H1 (cell line): ENCODE data around the gene C2orf72. TPM values are rescaled to one million over a fixed set of nuclear protein-coding genes. Genes with fewer than 3 reads are reported as not detected.

Source experiments
- CTCF ChIA-PET: fragments of 300-600 bp; sonication (Branson Sonifier 250); formaldehyde crosslinking; loops from one replicate; lab custom pipeline; 2021; ENCODE audit not compliant: partially characterized antibody; lab: Charles Lee
- POLR2A ChIA-PET: fragments of 300-600 bp; sonication (Branson Sonifier 250); formaldehyde crosslinking; loops from one replicate; lab custom pipeline; 2021; ENCODE audit warnings: inconsistent platforms; ENCODE audit not compliant: partially characterized antibody; lab: Charles Lee
- DNase-seq, 2 experiments: peaks; one replicate each; pipeline versions ENCODE4 v3.0.0 to v3.0.0-alpha.2; 2010 to 2022; ENCODE audit warnings: low spot score in 2 of 2, low read depth in 1 of 2, mixed read lengths in 1 of 2
- FAIRE-seq: peaks from 2 replicates; lab custom pipeline; 2011; peaks lifted over from hg19 to GRCh38; lab: Jason Lieb, UNC
- H2AFZ ChIP-seq: 2 replicates; pipeline ENCODE4 v1.8.1; 2012; ENCODE audit warnings: low read length, inconsistent platforms
- H2AK5ac ChIP-seq: 2 replicates; pipeline ENCODE4 v1.6.1; 2013; ENCODE audit warnings: low read depth, low read length
- H2BK120ac ChIP-seq: replicated peaks from 2 replicates; pipeline ENCODE3; 2013; ENCODE audit warnings: low read depth, low read length, inconsistent platforms
- H2BK12ac ChIP-seq: 2 replicates; pipeline ENCODE4 v1.6.1; 2013; ENCODE audit warnings: low read depth, low read length
- H2BK15ac ChIP-seq: 2 replicates; pipeline ENCODE4 v1.6.1; 2013; ENCODE audit warnings: low read length
- H2BK20ac ChIP-seq: 2 replicates; pipeline ENCODE4 v1.6.1; 2013; ENCODE audit warnings: low read length
- H2BK5ac ChIP-seq: 2 replicates; pipeline ENCODE4 v1.6.1; 2013; ENCODE audit warnings: low read depth, low read length
- H3K14ac ChIP-seq: 2 replicates; pipeline ENCODE4 v1.6.1; 2013; ENCODE audit warnings: inconsistent platforms; ENCODE audit not compliant: insufficient read length
- H3K18ac ChIP-seq: 2 replicates; pipeline ENCODE4 v1.6.1; 2013; ENCODE audit warnings: low read length; ENCODE audit errors: extremely low read depth
- H3K23ac ChIP-seq: 2 replicates; pipeline ENCODE4 v1.6.1; 2013; ENCODE audit warnings: inconsistent platforms; ENCODE audit not compliant: insufficient read length
- H3K23me2 ChIP-seq: 2 replicates; pipeline ENCODE4 v1.6.1; 2013; ENCODE audit warnings: low read depth, low read length
- H3K27ac ChIP-seq: 2 replicates; pipeline ENCODE4 v1.6.1; 2011; ENCODE audit warnings: low read depth, low read length, inconsistent platforms
- H3K27me3 ChIP-seq, 4 experiments: replicated peaks in 1 of 4; 1 replicate in 1 of 4; 2 replicates in 3 of 4; pipeline versions ENCODE4 v1.6.1 to v1.8.1; 2011 to 2013; ENCODE audit warnings: low read length in 3 of 4, mild to moderate bottlenecking in 3 of 4, inconsistent platforms in 2 of 4, mixed read lengths in 2 of 4, moderate library complexity in 1 of 4; ENCODE audit not compliant: control insufficient read depth in 3 of 4, insufficient read depth in 3 of 4; ENCODE audit errors: extremely low read depth in 1 of 4
- H3K36me3 ChIP-seq, 4 experiments: 2 replicates each; pipeline versions ENCODE4 v1.6.1 to v1.8.1; 2011 to 2013; ENCODE audit warnings: mild to moderate bottlenecking in 4 of 4, low read length in 3 of 4, moderate library complexity in 2 of 4, control low read depth in 1 of 4, inconsistent platforms in 1 of 4; ENCODE audit not compliant: insufficient read depth in 4 of 4, control insufficient read depth in 2 of 4
- H3K4ac ChIP-seq: replicated peaks from 2 replicates; pipeline ENCODE3; 2013; ENCODE audit warnings: low read length, low read depth, mixed read lengths, inconsistent platforms; ENCODE audit not compliant: insufficient read length
- H3K4me1 ChIP-seq, 4 experiments: replicated peaks in 1 of 4; 1 replicate in 1 of 4; 2 replicates in 3 of 4; pipeline versions ENCODE4 v1.6.1 to v1.8.1; 2011 to 2013; ENCODE audit warnings: low read length in 3 of 4, inconsistent platforms in 2 of 4, mixed read lengths in 1 of 4; ENCODE audit not compliant: insufficient read depth in 4 of 4, control insufficient read depth in 3 of 4
- H3K4me2 ChIP-seq, 2 experiments: 2 replicates each; pipeline versions ENCODE4 v1.6.1 to v1.8.1; 2011 to 2013; ENCODE audit warnings: low read depth in 2 of 2, low read length in 2 of 2, control low read depth in 1 of 2, inconsistent platforms in 1 of 2, mild to moderate bottlenecking in 1 of 2; ENCODE audit not compliant: insufficient read depth in 1 of 2
- H3K4me3 ChIP-seq, 4 experiments: fragments of 200-600, 300-600 bp in 1 of 4; sonication (generic), shearing (Covaris generic), sonication (Bioruptor Twin) in 1 of 4; 2 replicates each; pipeline versions ENCODE4 v1.5.1 to v1.8.1; 2011 to 2016; ENCODE audit warnings: low read length in 4 of 4, low read depth in 3 of 4, control low read depth in 2 of 4, inconsistent platforms in 2 of 4, mild to moderate bottlenecking in 2 of 4, mixed read lengths in 1 of 4, moderate library complexity in 1 of 4; ENCODE audit not compliant: insufficient read depth in 2 of 4; ENCODE audit errors: extremely low read depth in 1 of 4
- H3K56ac ChIP-seq: replicated peaks from 2 replicates; pipeline ENCODE3; 2013; ENCODE audit warnings: low read depth, mild to moderate bottlenecking, mixed read lengths, low read length, inconsistent platforms; ENCODE audit not compliant: insufficient read length
- H3K79me1 ChIP-seq: 2 replicates; pipeline ENCODE4 v1.6.1; 2013; ENCODE audit warnings: low read depth, low read length, control low read depth
- H3K79me2 ChIP-seq, 2 experiments: 2 replicates each; pipeline versions ENCODE4 v1.6.1 to v1.8.1; 2012 to 2013; ENCODE audit warnings: low read length in 2 of 2, mild to moderate bottlenecking in 2 of 2, inconsistent platforms in 1 of 2; ENCODE audit not compliant: insufficient read depth in 2 of 2, control insufficient read depth in 1 of 2
- H3K9ac ChIP-seq, 4 experiments: replicated peaks in 1 of 4; 1 replicate in 1 of 4; 2 replicates in 3 of 4; pipeline versions ENCODE4 v1.6.1 to v1.8.1; 2011 to 2013; ENCODE audit warnings: low read depth in 3 of 4, low read length in 3 of 4, control low read depth in 2 of 4, mild to moderate bottlenecking in 2 of 4, moderate library complexity in 2 of 4, inconsistent platforms in 1 of 4; ENCODE audit errors: extremely low read depth in 1 of 4
- H3K9me3 ChIP-seq, 2 experiments: 2 replicates each; pipeline versions ENCODE4 v1.6.1 to v1.8.1; 2012 to 2013; ENCODE audit warnings: mild to moderate bottlenecking in 2 of 2, moderate library complexity in 2 of 2, control low read depth in 1 of 2, inconsistent platforms in 1 of 2, low read depth in 1 of 2, low read length in 1 of 2, mixed read lengths in 1 of 2; ENCODE audit not compliant: insufficient read depth in 2 of 2
- H4K20me1 ChIP-seq, 2 experiments: replicated peaks in 1 of 2; 2 replicates each; pipeline versions ENCODE3 to v1.8.1; 2011 to 2013; ENCODE audit warnings: inconsistent platforms in 2 of 2, low read length in 2 of 2, mild to moderate bottlenecking in 1 of 2; ENCODE audit not compliant: insufficient read depth in 2 of 2, control insufficient read depth in 1 of 2
- H4K5ac ChIP-seq: 2 replicates; pipeline ENCODE4 v1.6.1; 2013; ENCODE audit warnings: low read length, low read depth, mixed read lengths, inconsistent platforms; ENCODE audit not compliant: insufficient read length
- H4K8ac ChIP-seq: 2 replicates; pipeline ENCODE4 v1.8.0; 2013; ENCODE audit warnings: mild to moderate bottlenecking, moderate library complexity, low read length, inconsistent platforms; ENCODE audit not compliant: insufficient read depth; ENCODE audit errors: extremely low read depth
- H4K91ac ChIP-seq: replicated peaks from 2 replicates; pipeline ENCODE3; 2013; ENCODE audit warnings: low read length, mixed read lengths, inconsistent platforms; ENCODE audit not compliant: insufficient read length
- ATF3 ChIP-seq: IDR thresholded peaks from 2 replicates; pipeline ENCODE4 v1.6.1; 2011; ENCODE audit warnings: low read depth, mild to moderate bottlenecking, low read length; ENCODE audit not compliant: insufficient read depth
- EZH2 ChIP-seq: fragments of 200-600 bp; sonication (generic); IDR thresholded peaks from 2 replicates; pipeline ENCODE4 v1.7.1; 2012; ENCODE audit warnings: low read depth, mild to moderate bottlenecking, moderate library complexity, low read length, inconsistent platforms; ENCODE audit not compliant: severe bottlenecking
- GABPA ChIP-seq: IDR thresholded peaks from 2 replicates; pipeline ENCODE4 v1.6.1; 2011; ENCODE audit warnings: mild to moderate bottlenecking, low read length, moderate library complexity, borderline replicate concordance; ENCODE audit not compliant: insufficient read depth
- GTF2F1 ChIP-seq: IDR thresholded peaks from 2 replicates; pipeline ENCODE4 v1.6.1; 2012; ENCODE audit warnings: low read depth, low read length, improper control_type of control experiment, borderline replicate concordance
- HDAC6 ChIP-seq: IDR thresholded peaks from one replicate; pipeline ENCODE4 v1.7.1; 2012; ENCODE audit warnings: low read depth, mild to moderate bottlenecking, inconsistent platforms, low read length, moderate library complexity
- KDM4A ChIP-seq: IDR thresholded peaks from one replicate; pipeline ENCODE4 v1.7.1; 2012; ENCODE audit warnings: low read depth, mild to moderate bottlenecking, moderate library complexity, low read length, inconsistent platforms; ENCODE audit not compliant: severe bottlenecking
- PHF8 ChIP-seq: fragments of 200-600 bp; sonication (generic); conservative IDR thresholded peaks from 2 replicates; pipeline ENCODE4 v1.7.1; 2012; ENCODE audit warnings: low read depth, mild to moderate bottlenecking, inconsistent platforms, low read length, moderate library complexity
- POLR2A ChIP-seq, 2 experiments: IDR thresholded peaks; 1 replicate in 1 of 2; 2 replicates in 1 of 2; pipeline ENCODE4 v1.6.1; 2011; ENCODE audit warnings: low read depth in 2 of 2, low read length in 2 of 2, mild to moderate bottlenecking in 2 of 2; ENCODE audit errors: control extremely low read depth in 1 of 2
- RFX5 ChIP-seq: IDR thresholded peaks from 2 replicates; pipeline ENCODE4 v1.6.1; 2011; ENCODE audit warnings: low read depth, low read length, improper control_type of control experiment, borderline replicate concordance
- RXRA ChIP-seq: IDR thresholded peaks from 2 replicates; pipeline ENCODE4 v1.6.1; 2011; ENCODE audit warnings: low read depth, mild to moderate bottlenecking, low read length, moderate library complexity; ENCODE audit not compliant: insufficient read depth
- SIRT6 ChIP-seq: IDR thresholded peaks from one replicate; pipeline ENCODE4 v1.7.1; 2012; ENCODE audit warnings: low read length, inconsistent platforms
- SIX5 ChIP-seq: IDR thresholded peaks from 2 replicates; pipeline ENCODE4 v1.6.1; 2011; ENCODE audit warnings: mild to moderate bottlenecking, low read depth, low read length
- SP4 ChIP-seq: IDR thresholded peaks from 2 replicates; pipeline ENCODE4 v1.6.1; 2012; ENCODE audit warnings: low read length, inconsistent platforms
- WGBS, 2 experiments: shearing (Covaris generic) in 1 of 2; methylation state at CpG; one replicate each; pipeline versions ENCODE4 v1.1.6 to v1.1.7; 2013 to 2015; ENCODE audit warnings: low lambda C conversion rate in 2 of 2, mixed read lengths in 2 of 2, inconsistent platforms in 1 of 2, low coverage in 1 of 2, missing lambda C conversion rate in 1 of 2; ENCODE audit not compliant: insufficient replicate concordance in 2 of 2, insufficient coverage in 1 of 2, insufficient read length in 1 of 2; ENCODE audit errors: extremely low coverage in 1 of 2, missing lambda C conversion rate in 1 of 2; 5-methylcytosine and 5-hydroxymethylcytosine counted together
- polyA plus RNA-seq, 7 experiments: library from polyadenylated mRNA; depleted of rRNA in 3 of 7; stranded (reverse) in 5 of 7; unstranded in 2 of 7; fragments of >200 nt in 5 of 7; fragments of 200-250 nt in 2 of 7; gene quantifications; 1 replicate in 5 of 7; 2 replicates in 1 of 7; 4 replicates in 1 of 7; pipeline versions ENCODE4 v1.2.1 to v1.2.3, GENCODE V29; 2011 to 2013; ENCODE audit warnings: missing spikeins in 2 of 7, mixed read lengths in 2 of 7
- total RNA-seq: library from RNA; stranded (reverse); fragmentation: NEBNext Ultra II Directional; extraction: Animal tissue kit (Norgen Biotek cat#: 25700); gene quantifications from 2 replicates; pipeline ENCODE4 v1.2.1, GENCODE V29; 2021
- TF ChIP-seq, protein P1 (sequence below): IDR thresholded peaks from 2 replicates; pipeline ENCODE4 v1.6.1; 2012; ENCODE audit warnings: inconsistent platforms

Gene C2orf72
- total and polyA plus RNA-seq, 2 of the 8 experiments (the other 6 are each of a cell fraction or from before 2014, with no cell fraction given) = 1.1 to 1.7 TPM

DNA sequence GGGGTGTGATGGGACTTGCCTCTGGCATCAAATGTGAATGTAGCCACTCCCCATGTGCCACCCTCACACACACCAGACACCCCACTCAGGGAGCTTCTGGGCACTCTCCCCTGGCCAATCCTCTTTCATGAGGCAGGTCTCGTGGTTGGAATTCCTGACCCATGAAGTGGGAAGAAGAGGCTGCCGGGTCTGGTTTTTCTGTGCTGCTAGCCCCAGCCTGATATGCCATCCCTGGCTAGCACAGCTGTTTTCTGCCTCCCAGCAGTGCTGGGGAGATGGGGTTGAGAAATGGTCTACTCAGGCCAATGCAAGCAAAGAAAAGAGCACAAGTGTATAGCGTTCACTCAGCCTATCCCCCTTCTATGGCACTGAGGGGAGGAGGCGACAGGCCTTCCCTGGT, 1.2 kb upstream of the C2orf72 start:
- Histone ChIP-seq H3K27me3 (peaks cover 24 to 34% (median 33%) of the 10 kb centered on the region in 4 experiments), H4K91ac (no peak overlapping the region)
- TF ChIP-seq SP4 (no peak), EZH2 (no peak), ATF3 (no peak), PHF8 (no peak), RXRA (no peak), RFX5 (no peak), GTF2F1 (no peak), GABPA (no peak), SIRT6 (no peak), HDAC6 (no peak), POLR2A (IDR thresholded peaks at IDR 0.05; ENCODE audit: control extremely low read depth in 1 of 2, low read depth in 2 of 2, low read length in 2 of 2) (no peak), KDM4A (no peak), SIX5 (no peak)
- TF ChIP-seq, protein P1, sequence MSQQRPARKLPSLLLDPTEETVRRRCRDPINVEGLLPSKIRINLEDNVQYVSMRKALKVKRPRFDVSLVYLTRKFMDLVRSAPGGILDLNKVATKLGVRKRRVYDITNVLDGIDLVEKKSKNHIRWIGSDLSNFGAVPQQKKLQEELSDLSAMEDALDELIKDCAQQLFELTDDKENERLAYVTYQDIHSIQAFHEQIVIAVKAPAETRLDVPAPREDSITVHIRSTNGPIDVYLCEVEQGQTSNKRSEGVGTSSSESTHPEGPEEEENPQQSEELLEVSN = no peak

More for the DNA sequence above, 1.2 kb upstream of the C2orf72 start:
- Histone ChIP-seq H3K27ac (no peak overlapping the region), H3K14ac (no peak overlapping the region), H3K23ac (no peak overlapping the region), H2BK12ac (no peak overlapping the region), H2BK120ac (no peak overlapping the region), H3K36me3 (no peaks in the 10 kb centered on the region), H2BK5ac (no peak overlapping the region), H3K18ac (no peak overlapping the region), H3K4ac (no peak overlapping the region), H2BK20ac (no peak overlapping the region), H3K79me1 (no peaks in the 10 kb centered on the region), H2AFZ (no peak overlapping the region), H3K56ac (no peak overlapping the region), H4K20me1 (no peaks in the 10 kb centered on the region), H2AK5ac (no peak overlapping the region), H4K5ac (no peak overlapping the region), H3K4me2 (no peak overlapping the region; a peak in 1 of 4 replicates), H4K8ac (no peak overlapping the region), H3K9ac (no peak overlapping the region), H3K4me1 (peaks cover 0 to 6% (median under 1%) of the 10 kb centered on the region in 4 experiments; a peak in 4 of 7 replicates), H3K4me3 (no peak overlapping the region), H3K79me2 (no peaks in the 10 kb centered on the region), H3K23me2 (peaks cover 5% of the 10 kb centered on the region), H3K9me3 (no peaks in the 10 kb centered on the region), H2BK15ac (no peak overlapping the region)
- ChIA-PET POLR2A (no interaction called here), CTCF (interaction anchor here (0.8 to 1.7 kb wide), 4 partner anchors 17 to 69 kb away, joined by 3 to 5 read pairs (median 4); no protein-coding TSS in a partner anchor)
- 77% methylated on average over 4 of the region's 4 CpGs; no CpG with 5 or more reads in 1 of the 2 experiments for WGBS, 2 experiments
- no peak for DNase-seq
- no peak for FAIRE-seq
